Kidney (tissue), 14 donors: ENCODE measurements around the gene PEX16. TPM values are rescaled to one million over a fixed set of nuclear protein-coding genes. Genes with fewer than 3 reads are reported as not detected.
A peak's percentile ranks its signal among the peaks of the same experiment; 100 is the strongest.

Experiments
- DNase-seq, 5 donors: peaks; one replicate each; pipeline ENCODE4 v3.0.0-alpha.2; 2013 to 2020
- FAIRE-seq: peaks from 2 replicates; lab custom pipeline; 2012; peaks lifted over from hg19 to GRCh38; lab: Jason Lieb, UNC
- H3K27ac ChIP-seq, 2 donors: one replicate each; pipeline ENCODE4 v1.7.0; 2013; ENCODE audit warnings: low read depth in 2 of 2, low read length in 2 of 2, inconsistent platforms in 1 of 2
- H3K27me3 ChIP-seq: one replicate; pipeline ENCODE4 v1.7.1; 2013; ENCODE audit warnings: low read length, inconsistent platforms; ENCODE audit not compliant: control insufficient read depth, insufficient read depth
- H3K36me3 ChIP-seq, 3 donors: one replicate each; pipeline versions ENCODE4 v1.7.0 to v1.7.1; 2013; ENCODE audit warnings: low read length in 3 of 3, control low read depth in 1 of 3, inconsistent platforms in 1 of 3; ENCODE audit not compliant: insufficient read depth in 3 of 3, control insufficient read depth in 2 of 3
- H3K4me1 ChIP-seq, 3 donors: one replicate each; pipeline versions ENCODE4 v1.7.0 to v1.7.1; 2013; ENCODE audit warnings: low read length in 3 of 3, inconsistent platforms in 1 of 3, low read depth in 1 of 3; ENCODE audit not compliant: control insufficient read depth in 2 of 3, insufficient read depth in 2 of 3
- H3K4me3 ChIP-seq, 3 donors: one replicate each; pipeline versions ENCODE4 v1.7.0 to v1.8.1; 2013; ENCODE audit warnings: low read length in 3 of 3, control low read depth in 1 of 3, inconsistent platforms in 1 of 3
- H3K9ac ChIP-seq, 3 donors: one replicate each; pipeline versions ENCODE4 v1.7.0 to v1.7.1; 2013; ENCODE audit warnings: low read length in 3 of 3, control low read depth in 1 of 3, inconsistent platforms in 1 of 3
- H3K9me3 ChIP-seq, 3 donors: one replicate each; pipeline versions ENCODE4 v1.7.0 to v1.7.1; 2013; ENCODE audit warnings: low read length in 3 of 3, control low read depth in 1 of 3, inconsistent platforms in 1 of 3; ENCODE audit not compliant: control insufficient read depth in 2 of 3, insufficient read depth in 1 of 3
- intact Hi-C: fragments of 100-400 bp; cut with DNase I; formaldehyde crosslinking; loops from one replicate; pipeline ENCODE4 v1.11.1; 2022
- polyA plus RNA-seq: library from polyadenylated mRNA; stranded (reverse); fragments of 350-450 nt; fragmentation: Illumina TruSeq; extraction: RNeasy Lipid Tissue Mini Kit (QIAGEN cat#74804); gene quantifications from one replicate; pipeline ENCODE4 v1.2.3, GENCODE V29; 2014; ENCODE audit warnings: low read depth, low replicate concordance; ENCODE audit not compliant: insufficient read depth
- total RNA-seq: library from RNA; stranded (reverse); fragmentation: NEBNext Ultra II Directional; extraction: Animal tissue kit (Norgen Biotek cat#: 25700); gene quantifications from one replicate; pipeline ENCODE4 v1.2.1, GENCODE V29; 2021
- TF ChIP-seq, protein P1 (sequence below): IDR thresholded peaks from 3 replicates; pipeline ENCODE4 v1.5.1; 2012; ENCODE audit warnings: mild to moderate bottlenecking, moderate library complexity, borderline replicate concordance; ENCODE audit not compliant: insufficient read depth; ENCODE audit errors: extremely low read depth
- donor health status: control.
- donor health status: control.
- donor health status: control.
- donor health status: control.
- donor health status: control.
- donor health status: DM: yes; HTN: yes; CAD: no.
- donor health status: Normal renal cell carcinoma (clear cell type).

The PEX16 gene
- total and polyA plus RNA-seq, 2 donors from 2014 or later, result 38.4 to 46.0 TPM

GRCh38 chr11:45915446-45915845 is 2.2 kb downstream of the PEX16 start:
- FAIRE-seq, result no peak
- peaks cover 0 to 28% (median 16%) of the 10 kb centered on the region in 3 donors for H3K36me3 ChIP-seq
- intact Hi-C loops, result no loop called here

GRCh38 chr11:45913942-45914635 is 3.6 kb downstream of the PEX16 start:
- Histone ChIP-seq H3K4me3 (no peak overlapping the region), H3K9ac (no peak overlapping the region), H3K27ac (no peak overlapping the region), H3K4me1 (peaks cover 0 to 10% (median 3%) of the 10 kb centered on the region in 3 donors), H3K27me3 (no peaks in the 10 kb centered on the region), H3K9me3 (no peaks in the 10 kb centered on the region), H3K36me3 (peaks cover 0 to 28% (median 16%) of the 10 kb centered on the region in 3 donors)
- intact Hi-C loops, result no loop called here
- TF ChIP-seq, protein P1, sequence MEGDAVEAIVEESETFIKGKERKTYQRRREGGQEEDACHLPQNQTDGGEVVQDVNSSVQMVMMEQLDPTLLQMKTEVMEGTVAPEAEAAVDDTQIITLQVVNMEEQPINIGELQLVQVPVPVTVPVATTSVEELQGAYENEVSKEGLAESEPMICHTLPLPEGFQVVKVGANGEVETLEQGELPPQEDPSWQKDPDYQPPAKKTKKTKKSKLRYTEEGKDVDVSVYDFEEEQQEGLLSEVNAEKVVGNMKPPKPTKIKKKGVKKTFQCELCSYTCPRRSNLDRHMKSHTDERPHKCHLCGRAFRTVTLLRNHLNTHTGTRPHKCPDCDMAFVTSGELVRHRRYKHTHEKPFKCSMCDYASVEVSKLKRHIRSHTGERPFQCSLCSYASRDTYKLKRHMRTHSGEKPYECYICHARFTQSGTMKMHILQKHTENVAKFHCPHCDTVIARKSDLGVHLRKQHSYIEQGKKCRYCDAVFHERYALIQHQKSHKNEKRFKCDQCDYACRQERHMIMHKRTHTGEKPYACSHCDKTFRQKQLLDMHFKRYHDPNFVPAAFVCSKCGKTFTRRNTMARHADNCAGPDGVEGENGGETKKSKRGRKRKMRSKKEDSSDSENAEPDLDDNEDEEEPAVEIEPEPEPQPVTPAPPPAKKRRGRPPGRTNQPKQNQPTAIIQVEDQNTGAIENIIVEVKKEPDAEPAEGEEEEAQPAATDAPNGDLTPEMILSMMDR, result no peak
- FAIRE-seq, result no peak
- no peak for DNase-seq

More at GRCh38 chr11:45915446-45915845, 2.2 kb downstream of the PEX16 start:
- Histone ChIP-seq H3K27ac (no peak overlapping the region), H3K4me3 (no peak overlapping the region), H3K9ac (no peak overlapping the region), H3K27me3 (no peaks in the 10 kb centered on the region), H3K9me3 (no peaks in the 10 kb centered on the region), H3K4me1 (peaks cover 0 to 20% (median 3%) of the 10 kb centered on the region in 3 donors)
- TF ChIP-seq, protein P1, result no peak
- peak in 1 of 5 donors; percentile 58 for DNase-seq

GRCh38 chr11:45913514-45913913 is 4.2 kb downstream of the PEX16 start:
- intact Hi-C loops, result no loop called here
- DNase-seq (peak in 1 of 5 donors; percentile 74), FAIRE-seq (no peak)
- Histone ChIP-seq H3K36me3 (peaks cover 0 to 28% (median 16%) of the 10 kb centered on the region in 3 donors), H3K4me3 (no peak overlapping the region), H3K4me1 (peaks cover 0 to 10% (median 3%) of the 10 kb centered on the region in 3 donors), H3K27ac (no peak overlapping the region), H3K27me3 (no peaks in the 10 kb centered on the region), H3K9ac (no peak overlapping the region), H3K9me3 (no peaks in the 10 kb centered on the region)
- TF ChIP-seq, protein P1, result no peak
